HCEC 1CT (cell line): Measurements from ENCODE around the gene HPCA.
"Not testable (repeated sequence)": the region's sequence is repeated elsewhere in the genome, so short reads cannot be mapped to it uniquely, and the experiment has no call there.

Source experiments
- DNase-seq: peaks from one replicate; pipeline ENCODE4 v3.0.0-alpha.2; 2017

Gene HPCA

DNA sequence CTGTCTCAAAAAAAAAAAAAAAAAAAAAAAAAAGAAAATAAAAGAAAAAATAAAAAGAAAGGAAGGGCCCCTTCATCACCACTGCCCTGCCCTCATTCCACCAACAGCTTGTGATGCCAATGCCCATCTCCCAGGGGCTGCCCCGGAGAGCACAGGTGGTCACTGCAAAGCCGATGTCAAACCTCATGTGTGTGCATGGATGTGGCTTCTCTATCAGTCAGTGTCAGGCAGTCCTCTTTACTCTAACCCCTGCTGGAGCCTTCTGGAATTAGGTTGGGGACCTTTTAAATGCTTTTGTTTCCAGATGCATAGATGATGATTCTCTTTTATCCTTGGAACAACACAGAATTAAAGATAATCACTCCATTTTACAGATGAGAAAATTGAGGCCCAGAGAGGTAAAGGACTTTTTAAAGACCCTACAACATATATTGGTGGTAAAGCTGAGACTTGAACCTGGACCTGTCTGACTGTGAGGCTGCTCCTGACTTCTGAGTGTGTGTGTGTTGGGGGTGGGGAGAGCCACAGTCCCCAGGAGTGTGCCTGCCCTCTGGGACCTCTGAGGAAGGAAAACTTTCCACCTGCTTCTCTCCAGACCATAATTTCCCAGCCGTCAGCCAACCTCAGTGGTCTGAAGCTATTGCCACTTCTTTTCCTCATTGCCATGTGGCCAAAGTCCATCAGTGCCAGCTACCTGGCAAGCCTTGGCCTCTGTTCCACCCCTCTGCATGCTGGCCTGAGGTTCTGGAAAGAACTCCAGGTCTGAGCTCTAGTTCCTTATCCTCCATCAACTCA lies 17.9 kb downstream of the HPCA start:
- DNase-seq = no peak

- DNase-seq = no peak
Measured at GRCh38 chr1:32904797-32905196, 18.5 kb downstream of the HPCA start.

DNA sequence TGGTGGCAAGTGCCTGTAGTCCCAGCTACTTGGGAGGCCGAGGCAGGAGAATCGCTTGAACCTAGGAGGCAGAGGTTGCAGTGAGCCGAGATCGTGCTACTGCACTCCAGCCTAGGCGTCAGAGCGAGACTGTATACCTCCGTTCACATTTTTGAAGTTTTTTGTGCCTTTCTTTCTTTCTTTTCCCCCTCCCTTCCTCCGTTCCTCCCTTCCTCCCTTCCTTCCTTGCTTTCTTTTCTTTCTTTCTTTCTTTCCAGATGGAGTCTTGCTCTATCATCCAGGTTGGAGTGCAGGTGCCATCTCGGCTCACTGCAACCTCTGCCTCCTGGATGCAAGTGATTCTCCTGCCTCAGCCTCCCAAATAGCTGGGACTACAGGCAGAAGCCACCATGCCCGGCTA lies 19.3 kb downstream of the HPCA start:
- DNase-seq = not testable (repeated sequence)

DNA sequence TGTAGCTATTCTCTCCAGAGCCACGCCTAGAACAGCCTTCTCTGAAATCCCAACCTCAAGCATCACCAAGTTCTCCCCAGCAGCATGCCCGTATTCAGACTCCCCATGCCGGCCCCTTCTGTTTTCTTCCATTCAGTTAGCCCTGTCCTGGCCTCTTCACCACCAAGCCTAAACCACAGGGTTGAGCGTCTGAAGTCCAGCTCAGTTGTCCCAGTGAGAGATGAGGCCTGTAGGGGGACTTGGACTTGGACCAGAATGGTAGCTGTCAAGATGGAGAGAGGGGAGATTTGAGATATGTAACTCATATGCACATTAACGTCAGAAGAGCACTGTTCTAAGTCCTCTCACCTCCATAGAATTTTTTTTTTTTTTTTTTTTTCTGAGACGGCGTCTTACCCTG lies 20.4 kb downstream of the HPCA start:
- no peak for DNase-seq

DNA sequence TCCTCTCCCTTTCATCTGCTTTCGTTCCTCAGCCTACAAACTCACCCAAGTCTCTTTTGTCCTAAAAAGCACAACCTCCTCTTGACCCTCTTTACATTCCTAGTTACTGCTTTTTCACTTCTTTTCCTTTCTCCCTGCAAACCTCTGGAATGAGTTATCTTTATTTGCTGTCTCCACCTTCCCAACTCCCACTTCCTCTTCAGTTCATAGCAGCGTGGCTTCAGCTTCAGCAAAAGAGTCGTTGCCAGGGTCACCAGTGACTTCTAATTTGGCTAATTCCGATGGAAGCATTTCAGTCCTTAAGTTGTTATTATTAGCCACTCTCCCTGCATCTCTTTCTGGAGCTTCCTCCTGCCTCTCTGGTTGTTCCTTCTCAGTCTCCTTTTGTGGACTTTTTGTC lies 21.1 kb downstream of the HPCA start:
- DNase-seq = no peak

DNA sequence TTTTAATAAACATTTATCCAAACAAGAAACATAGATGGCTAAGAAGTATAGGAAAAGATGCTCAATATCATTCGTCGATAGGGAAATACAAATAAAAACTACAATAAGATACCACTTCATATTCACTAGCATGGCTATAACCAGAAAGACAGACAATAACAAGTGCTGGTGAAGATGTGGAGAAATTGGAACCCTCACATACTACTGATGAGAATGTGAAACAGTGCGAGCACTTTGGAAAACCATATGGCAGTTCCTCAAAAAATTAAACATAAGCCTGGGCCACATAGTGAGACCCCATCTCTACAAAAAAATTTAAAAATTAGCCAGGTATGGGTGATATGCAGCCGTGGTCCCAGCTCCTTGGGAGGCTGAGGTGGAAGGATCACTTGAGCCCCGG lies 24.0 kb downstream of the HPCA start:
- no peak for DNase-seq

- DNase-seq = no peak
Measured at GRCh38 chr1:32915766-32916706, 29.7 kb downstream of the HPCA start.

DNA sequence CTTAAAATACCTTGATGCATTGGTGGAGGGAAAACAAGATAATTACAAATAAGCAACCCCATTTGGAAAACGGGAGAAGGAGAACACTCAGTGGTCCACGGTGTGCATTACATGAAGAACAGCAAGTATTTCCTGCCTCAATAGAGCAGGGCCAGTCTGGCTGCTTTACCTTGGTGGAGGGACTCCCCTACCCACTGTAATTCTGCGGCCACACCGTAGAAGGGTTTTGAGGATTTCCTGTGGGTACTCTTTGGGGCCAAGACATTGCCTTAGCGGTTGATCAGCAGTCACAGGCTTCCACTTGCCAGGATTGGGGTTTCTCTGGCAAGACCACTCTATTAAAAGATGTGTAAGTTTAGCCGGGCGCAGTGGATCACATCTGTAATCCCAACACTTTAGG lies 31.2 kb downstream of the HPCA start:
- no peak for DNase-seq

GRCh38 chr1:32918179-32918578 lies 31.9 kb downstream of the HPCA start:
- no peak for DNase-seq

- DNase-seq = peak; percentile 15
Measured at GRCh38 chr1:32919811-32920733, 33.8 kb downstream of the HPCA start.

- DNase-seq = no peak
Measured at GRCh38 chr1:32920833-32921232, 34.5 kb downstream of the HPCA start.

DNA sequence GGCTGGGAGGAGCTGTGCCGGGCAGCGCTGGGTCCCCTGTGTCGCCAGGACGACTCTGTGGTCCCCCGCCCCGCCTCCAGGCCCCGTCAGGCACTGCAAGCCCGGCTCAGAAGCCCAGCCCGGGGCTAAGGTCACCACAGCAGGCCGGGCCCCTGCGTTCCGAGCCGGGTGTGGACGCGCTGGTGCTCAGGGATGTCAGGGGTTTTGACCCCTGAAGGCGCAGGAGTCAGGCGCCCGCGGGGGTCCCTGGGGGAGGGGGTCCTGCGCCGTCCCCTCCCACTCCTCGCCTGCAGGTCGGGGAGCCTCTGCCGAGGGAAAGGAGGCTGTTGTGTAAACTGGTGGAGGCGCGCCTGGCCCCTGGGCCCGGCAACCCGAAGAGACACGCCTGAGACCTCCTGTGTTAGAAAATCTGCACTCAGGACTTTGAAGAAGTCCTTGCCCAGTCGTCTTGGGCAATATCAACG lies 38.6 kb downstream of the HPCA start:
- DNase-seq = no peak

DNA sequence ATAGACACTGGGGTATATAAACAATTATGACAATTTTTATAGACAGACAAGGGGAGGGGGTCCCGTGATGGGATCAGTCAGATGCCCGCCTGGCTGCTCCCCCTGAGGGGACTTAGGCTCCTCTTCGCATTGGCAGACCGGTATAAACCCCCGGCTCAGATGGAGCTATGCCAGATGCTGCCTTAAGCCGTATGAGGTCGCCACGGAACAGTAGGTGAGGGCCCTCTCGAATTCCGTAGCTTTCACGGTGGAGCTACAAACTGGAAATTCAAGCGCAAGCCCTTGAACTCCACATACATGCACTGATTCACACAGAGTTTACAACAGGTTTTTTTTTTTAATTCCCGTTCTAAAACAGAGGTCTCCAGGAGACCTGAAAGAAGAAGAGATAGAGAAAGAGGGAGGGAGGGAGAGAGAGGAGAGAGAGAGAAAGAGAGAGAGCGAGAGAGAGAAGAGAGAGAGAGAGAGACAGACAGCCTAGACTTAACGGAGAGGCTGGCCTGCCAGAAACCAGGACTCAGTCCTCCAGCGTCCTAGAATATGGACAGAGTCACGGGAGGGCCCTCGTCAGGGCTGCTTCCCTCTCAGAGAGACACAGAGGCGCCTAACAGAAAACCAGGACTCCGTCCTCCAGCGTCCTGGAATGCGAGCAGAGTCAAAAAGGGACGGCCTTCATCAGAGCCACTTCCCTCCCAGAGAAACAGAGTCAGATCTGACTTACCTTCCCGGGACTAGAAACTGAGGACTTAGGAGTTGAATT lies 39.3 kb downstream of the HPCA start:
- no peak for DNase-seq

- DNase-seq = no peak
Measured at GRCh38 chr1:32926562-32926961, 40.3 kb downstream of the HPCA start.

- DNase-seq = no peak
Measured at GRCh38 chr1:32927441-32927840, 41.1 kb downstream of the HPCA start.

DNA sequence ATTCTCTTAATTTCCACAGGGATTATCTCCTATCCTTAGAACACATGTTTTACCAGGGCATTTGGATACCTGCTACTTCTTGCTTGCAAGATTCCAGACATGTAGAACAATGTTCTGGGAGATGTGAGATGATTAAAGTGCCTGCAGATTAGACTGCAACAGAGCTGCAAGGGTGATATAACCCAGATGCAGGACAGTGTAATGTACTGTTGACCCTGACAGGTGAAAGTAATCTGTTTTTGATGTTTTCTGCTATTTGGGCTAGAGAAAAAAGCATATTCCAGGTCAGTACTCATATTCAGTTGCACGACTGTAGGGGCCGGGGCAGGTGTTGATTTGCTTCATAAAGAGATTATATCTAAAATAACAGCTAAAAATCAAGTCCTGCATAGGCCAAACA lies 42.0 kb downstream of the HPCA start:
- no peak for DNase-seq

DNA sequence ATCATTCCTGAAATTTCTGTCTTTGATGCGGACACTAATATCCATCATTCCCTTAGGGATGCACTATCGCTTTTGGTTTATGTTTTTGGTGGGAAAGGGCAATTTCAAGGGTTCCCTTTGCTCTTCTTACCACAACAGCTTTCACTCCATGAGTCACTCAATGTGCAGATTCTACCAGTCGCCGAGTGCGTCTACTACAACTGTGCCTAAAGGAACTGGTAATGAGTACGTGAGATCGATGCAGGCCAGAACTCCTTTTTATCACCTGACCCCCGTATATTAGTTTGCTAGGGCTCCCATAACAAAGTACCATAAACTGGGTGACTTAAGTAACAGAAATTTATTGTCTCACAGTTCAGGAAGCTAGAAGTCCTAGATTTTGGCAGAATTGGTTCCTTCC lies 42.4 kb downstream of the HPCA start:
- DNase-seq = no peak

GRCh38 chr1:32929366-32929765 lies 43.1 kb downstream of the HPCA start:
- no peak for DNase-seq

- DNase-seq = no peak
Measured at GRCh38 chr1:32931760-32932159, 45.5 kb downstream of the HPCA start.

DNA sequence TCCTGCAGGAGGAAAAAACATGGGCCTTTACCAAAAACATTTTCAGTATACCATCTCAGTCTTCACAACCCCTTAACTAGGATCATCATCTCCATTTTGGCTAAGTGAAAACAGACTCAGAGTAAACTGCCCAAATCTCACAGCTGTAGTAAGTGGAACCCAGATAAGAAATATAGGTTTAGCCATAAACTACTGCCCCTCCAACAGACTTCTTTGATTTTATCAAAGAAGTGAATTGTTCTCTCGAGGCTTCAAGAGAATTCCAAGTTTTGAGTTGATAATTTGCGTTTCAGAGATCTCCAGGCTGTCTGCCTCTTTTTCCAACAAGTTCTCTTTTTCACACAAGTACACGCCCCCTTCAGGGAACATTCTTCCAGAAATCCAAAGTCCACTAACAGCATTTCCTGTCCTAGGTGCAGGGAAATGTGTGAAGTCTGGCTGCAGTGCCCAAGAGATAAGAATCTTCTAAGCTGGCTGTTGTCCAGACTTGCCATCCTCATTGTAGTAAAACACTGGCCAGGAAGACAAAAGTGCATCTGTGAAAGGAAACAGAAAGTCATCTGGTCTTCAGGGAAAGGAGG lies 47.5 kb downstream of the HPCA start:
- DNase-seq = no peak

DNA sequence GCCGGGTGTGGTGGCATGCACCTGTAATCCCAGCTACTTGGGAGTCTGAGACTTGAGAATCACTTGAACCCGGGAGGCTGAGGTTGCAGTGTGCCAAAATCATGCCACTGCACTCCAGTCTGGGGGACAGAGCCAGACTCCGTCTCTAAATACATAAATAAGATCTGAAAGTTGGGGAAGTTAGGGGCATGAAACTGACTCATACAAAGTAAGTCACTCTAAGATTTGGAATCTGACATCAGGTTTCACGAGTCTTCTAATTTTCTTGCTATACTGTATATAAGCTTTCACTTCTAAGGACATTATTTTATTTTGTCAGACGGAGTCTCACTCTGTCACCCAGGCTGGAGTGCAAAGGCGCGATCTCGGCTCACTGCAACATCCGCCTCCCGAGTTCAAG lies 48.2 kb downstream of the HPCA start:
- DNase-seq = no peak

- no peak for DNase-seq
Measured at GRCh38 chr1:32937061-32937460, 50.8 kb downstream of the HPCA start.
